Measurements from ENCODE around the gene DHPS. TPM values are rescaled to one million over a fixed set of nuclear protein-coding genes. Genes with fewer than 3 reads are reported as not detected.

Gene DHPS
- total and polyA plus RNA-seq, 2 of the 13 experiments (the other 11 are each of a cell fraction or from before 2014, with no cell fraction given): 43.3 to 84.3 TPM

DNA sequence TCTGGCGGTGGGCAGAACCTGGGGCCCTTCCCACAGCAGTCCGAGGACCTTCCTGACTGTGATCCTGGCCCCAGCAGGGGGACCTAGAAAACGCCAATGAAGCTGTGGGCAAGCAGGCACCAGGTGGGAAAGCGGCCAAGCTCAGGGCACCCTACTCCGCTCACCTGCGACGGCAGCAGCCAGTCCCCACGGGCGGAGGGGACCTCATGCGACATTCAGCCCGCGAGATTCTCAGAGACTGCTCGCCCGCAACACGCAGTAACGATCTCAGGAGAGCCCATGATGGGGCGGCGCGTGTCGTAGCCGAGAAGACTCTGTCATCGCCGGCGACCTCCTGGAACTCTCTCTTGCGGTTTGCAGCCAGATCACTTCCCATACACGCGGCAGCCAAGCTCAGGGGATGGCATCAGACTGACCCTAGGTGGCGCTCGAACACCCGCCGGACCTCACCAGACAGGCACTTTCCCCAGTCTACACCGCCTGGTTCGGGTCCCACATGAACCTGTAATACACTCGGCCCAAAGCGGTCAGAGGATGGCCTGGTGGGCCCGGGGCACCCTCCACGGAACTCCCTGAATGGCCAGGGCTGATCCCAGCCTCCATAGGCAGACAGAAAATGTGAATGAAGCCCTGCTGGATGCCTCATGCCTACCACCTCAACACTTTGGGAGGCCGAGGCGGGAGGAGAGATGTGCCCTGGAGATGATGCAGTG lies 41.6 kb downstream of the DHPS start (continued):
- TF ChIP-seq PHF20 (CRISPR knock-in tag; IDR thresholded peaks at IDR 0.05): no peak
- TF ChIP-seq GABPB1 (CRISPR knock-in tag; IDR thresholded peaks at IDR 0.05): peak; percentile 49
- TF ChIP-seq NFYB (CRISPR knock-in tag; IDR thresholded peaks at IDR 0.05): no peak
- TF ChIP-seq, protein P1, sequence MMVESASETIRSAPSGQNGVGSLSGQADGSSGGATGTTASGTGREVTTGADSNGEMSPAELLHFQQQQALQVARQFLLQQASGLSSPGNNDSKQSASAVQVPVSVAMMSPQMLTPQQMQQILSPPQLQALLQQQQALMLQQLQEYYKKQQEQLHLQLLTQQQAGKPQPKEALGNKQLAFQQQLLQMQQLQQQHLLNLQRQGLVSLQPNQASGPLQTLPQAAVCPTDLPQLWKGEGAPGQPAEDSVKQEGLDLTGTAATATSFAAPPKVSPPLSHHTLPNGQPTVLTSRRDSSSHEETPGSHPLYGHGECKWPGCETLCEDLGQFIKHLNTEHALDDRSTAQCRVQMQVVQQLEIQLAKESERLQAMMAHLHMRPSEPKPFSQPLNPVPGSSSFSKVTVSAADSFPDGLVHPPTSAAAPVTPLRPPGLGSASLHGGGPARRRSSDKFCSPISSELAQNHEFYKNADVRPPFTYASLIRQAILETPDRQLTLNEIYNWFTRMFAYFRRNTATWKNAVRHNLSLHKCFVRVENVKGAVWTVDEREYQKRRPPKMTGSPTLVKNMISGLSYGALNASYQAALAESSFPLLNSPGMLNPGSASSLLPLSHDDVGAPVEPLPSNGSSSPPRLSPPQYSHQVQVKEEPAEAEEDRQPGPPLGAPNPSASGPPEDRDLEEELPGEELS (CRISPR knock-in tag; IDR thresholded peaks at IDR 0.05): no peak
- TF ChIP-seq SP2 (CRISPR knock-in tag; IDR thresholded peaks at IDR 0.05): no peak
- TF ChIP-seq DRAP1 (CRISPR knock-in tag; IDR thresholded peaks at IDR 0.05): no peak; the same call in 1 of the 2 replicates
- no peak for TF ChIP-seq KMT2A (CRISPR knock-in tag; IDR thresholded peaks at IDR 0.05)
- TF ChIP-seq ZNF766 (CRISPR knock-in tag; IDR thresholded peaks at IDR 0.05; ENCODE audit: borderline replicate concordance): no peak
- TF ChIP-seq ZKSCAN1 (IDR thresholded peaks at IDR 0.05; ENCODE audit: low read length): no peak
- TF ChIP-seq ZNF34 (CRISPR knock-in tag; IDR thresholded peaks at IDR 0.05; ENCODE audit: borderline replicate concordance): 0 out of 2 replicates have a peak, but pooled peaks have one; percentile 60
- no peak for TF ChIP-seq ZNF225 (CRISPR knock-in tag; IDR thresholded peaks at IDR 0.05)
- TF ChIP-seq NFRKB (IDR thresholded peaks at IDR 0.05): no peak
- no peak for TF ChIP-seq MNT (IDR thresholded peaks at IDR 0.05)
- TF ChIP-seq PLSCR1 (CRISPR knock-in tag; IDR thresholded peaks at IDR 0.05; ENCODE audit: borderline replicate concordance): no peak
- TF ChIP-seq TRIM22 (IDR thresholded peaks at IDR 0.05): no peak
- TF ChIP-seq ZFP37 (CRISPR knock-in tag; IDR thresholded peaks at IDR 0.05; ENCODE audit: borderline replicate concordance): no peak
- TF ChIP-seq, protein P2, sequence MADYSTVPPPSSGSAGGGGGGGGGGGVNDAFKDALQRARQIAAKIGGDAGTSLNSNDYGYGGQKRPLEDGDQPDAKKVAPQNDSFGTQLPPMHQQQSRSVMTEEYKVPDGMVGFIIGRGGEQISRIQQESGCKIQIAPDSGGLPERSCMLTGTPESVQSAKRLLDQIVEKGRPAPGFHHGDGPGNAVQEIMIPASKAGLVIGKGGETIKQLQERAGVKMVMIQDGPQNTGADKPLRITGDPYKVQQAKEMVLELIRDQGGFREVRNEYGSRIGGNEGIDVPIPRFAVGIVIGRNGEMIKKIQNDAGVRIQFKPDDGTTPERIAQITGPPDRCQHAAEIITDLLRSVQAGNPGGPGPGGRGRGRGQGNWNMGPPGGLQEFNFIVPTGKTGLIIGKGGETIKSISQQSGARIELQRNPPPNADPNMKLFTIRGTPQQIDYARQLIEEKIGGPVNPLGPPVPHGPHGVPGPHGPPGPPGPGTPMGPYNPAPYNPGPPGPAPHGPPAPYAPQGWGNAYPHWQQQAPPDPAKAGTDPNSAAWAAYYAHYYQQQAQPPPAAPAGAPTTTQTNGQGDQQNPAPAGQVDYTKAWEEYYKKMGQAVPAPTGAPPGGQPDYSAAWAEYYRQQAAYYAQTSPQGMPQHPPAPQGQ (CRISPR knock-in tag; IDR thresholded peaks at IDR 0.05; ENCODE audit: borderline replicate concordance): no peak
- no peak for TF ChIP-seq ZFP82 (CRISPR knock-in tag; IDR thresholded peaks at IDR 0.05; ENCODE audit: borderline replicate concordance)
- no peak for TF ChIP-seq MAFK (conservative IDR thresholded peaks at IDR 0.05 in 1 of 2, IDR thresholded peaks at IDR 0.05 in 1 of 2; ENCODE audit: low read length in 2 of 2)
- TF ChIP-seq, protein P3, sequence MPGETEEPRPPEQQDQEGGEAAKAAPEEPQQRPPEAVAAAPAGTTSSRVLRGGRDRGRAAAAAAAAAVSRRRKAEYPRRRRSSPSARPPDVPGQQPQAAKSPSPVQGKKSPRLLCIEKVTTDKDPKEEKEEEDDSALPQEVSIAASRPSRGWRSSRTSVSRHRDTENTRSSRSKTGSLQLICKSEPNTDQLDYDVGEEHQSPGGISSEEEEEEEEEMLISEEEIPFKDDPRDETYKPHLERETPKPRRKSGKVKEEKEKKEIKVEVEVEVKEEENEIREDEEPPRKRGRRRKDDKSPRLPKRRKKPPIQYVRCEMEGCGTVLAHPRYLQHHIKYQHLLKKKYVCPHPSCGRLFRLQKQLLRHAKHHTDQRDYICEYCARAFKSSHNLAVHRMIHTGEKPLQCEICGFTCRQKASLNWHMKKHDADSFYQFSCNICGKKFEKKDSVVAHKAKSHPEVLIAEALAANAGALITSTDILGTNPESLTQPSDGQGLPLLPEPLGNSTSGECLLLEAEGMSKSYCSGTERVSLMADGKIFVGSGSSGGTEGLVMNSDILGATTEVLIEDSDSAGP (CRISPR knock-in tag; IDR thresholded peaks at IDR 0.05; ENCODE audit: borderline replicate concordance): peak; percentile 61; the same call in 1 of the 2 replicates
